ENCODE data around the gene GOSR1.
"Not testable (repeated sequence)": the region's sequence is repeated elsewhere in the genome, so short reads cannot be mapped to it uniquely, and the experiment has no call there.

Gene GOSR1

DNA sequence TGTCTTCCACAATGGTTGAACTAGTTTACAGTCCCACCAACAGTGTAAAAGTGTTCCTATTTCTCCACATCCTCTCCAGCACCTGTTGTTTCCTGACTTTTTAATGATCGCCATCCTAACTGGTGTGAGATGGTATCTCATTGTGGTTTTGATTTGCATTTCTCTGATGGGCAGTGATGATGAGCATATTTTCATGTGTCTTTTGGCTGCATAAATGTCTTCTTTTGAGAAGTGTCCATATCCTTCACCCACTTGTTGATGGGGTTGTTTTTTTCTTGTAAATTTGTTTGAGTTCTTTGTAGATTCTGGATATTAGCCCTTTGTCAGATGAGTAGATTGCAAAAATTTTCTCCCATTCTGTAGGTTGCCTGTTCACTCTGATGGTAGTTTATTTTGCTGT is 84.6 kb downstream of the GOSR1 start:
- H3K27ac ChIP-seq (ENCODE audit: insufficient read depth in 1 of 2, low read depth in 1 of 2, low read length in 2 of 2, poor library complexity in 1 of 2, severe bottlenecking in 2 of 2); H3K4me3 ChIP-seq (ENCODE audit: control insufficient read depth in 1 of 7, extremely low read depth in 1 of 7, insufficient read depth in 4 of 7, low read depth in 2 of 7, low read length in 6 of 7); DNase-seq; H3K36me3 ChIP-seq (ENCODE audit: control insufficient read depth in 4 of 4, insufficient read depth in 4 of 4, low read length in 3 of 4); POLR2A ChIA-PET; H3K27me3 ChIP-seq (replicated peaks in 2 of 5; ENCODE audit: control insufficient read depth in 4 of 5, insufficient read depth in 5 of 5, low read length in 4 of 5); CTCF ChIA-PET; H3K9me3 ChIP-seq (ENCODE audit: control extremely low read depth in 1 of 5, control insufficient read depth in 4 of 5, insufficient read depth in 2 of 5, low read depth in 1 of 5, low read length in 4 of 5): not testable (repeated sequence)
- peaks cover 0 to 23% (median 6%) of the 10 kb centered on the region in 4 experiments for H3K4me1 ChIP-seq (ENCODE audit: control extremely low read depth in 1 of 4, control insufficient read depth in 4 of 4, insufficient read depth in 4 of 4, low read length in 3 of 4)
- no CpG with 5 or more reads among the region's 1 CpG for WGBS (ENCODE audit: insufficient coverage)

DNA sequence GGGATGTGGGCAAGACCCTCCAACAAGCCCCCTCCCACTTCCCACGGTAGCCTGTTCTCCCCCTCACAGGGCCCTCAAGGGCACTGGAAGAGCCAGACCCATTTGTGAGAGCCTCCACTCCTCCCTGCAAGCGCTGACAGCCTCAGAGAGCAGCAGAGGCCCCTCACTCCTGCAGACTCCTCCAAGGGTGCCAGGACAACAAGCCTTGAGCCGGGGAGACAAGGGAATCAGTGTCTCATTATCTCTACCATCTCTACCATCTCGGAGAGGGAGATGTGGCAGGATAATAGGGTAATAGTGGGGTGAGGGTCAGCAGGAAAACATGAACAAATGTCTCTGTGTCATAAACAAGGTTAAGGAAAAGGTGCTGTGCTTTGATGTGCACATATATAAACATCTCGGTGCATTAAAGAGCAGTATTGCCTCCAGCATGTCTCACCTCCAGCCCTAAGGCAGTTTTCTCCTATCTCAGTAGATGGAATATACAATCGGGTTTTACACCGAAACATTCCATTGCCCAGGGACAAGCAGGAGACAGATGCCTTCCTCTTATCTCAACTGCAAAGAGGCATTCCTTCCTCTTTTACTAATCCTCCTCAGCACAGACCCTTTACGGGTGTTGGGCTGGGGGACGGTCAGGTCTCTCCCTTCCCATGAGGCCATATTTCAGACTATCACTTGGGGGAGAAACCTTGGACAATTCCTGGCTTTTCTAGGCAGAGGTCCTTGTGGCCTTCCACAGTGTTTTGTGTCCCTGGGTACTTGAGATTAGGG is 86.1 kb downstream of the GOSR1 start:
- CTCF ChIA-PET; H3K4me3 ChIP-seq (ENCODE audit: control insufficient read depth in 1 of 7, extremely low read depth in 1 of 7, insufficient read depth in 4 of 7, low read depth in 2 of 7, low read length in 6 of 7); DNase-seq; H3K27me3 ChIP-seq (replicated peaks in 2 of 5; ENCODE audit: control insufficient read depth in 4 of 5, insufficient read depth in 5 of 5, low read length in 4 of 5); H3K9me3 ChIP-seq (ENCODE audit: control extremely low read depth in 1 of 5, control insufficient read depth in 4 of 5, insufficient read depth in 2 of 5, low read depth in 1 of 5, low read length in 4 of 5); POLR2A ChIA-PET; H3K36me3 ChIP-seq (ENCODE audit: control insufficient read depth in 4 of 4, insufficient read depth in 4 of 4, low read length in 3 of 4); H3K27ac ChIP-seq (ENCODE audit: insufficient read depth in 1 of 2, low read depth in 1 of 2, low read length in 2 of 2, poor library complexity in 1 of 2, severe bottlenecking in 2 of 2): not testable (repeated sequence)
- 80% methylated on average over 2 of the region's 9 CpGs for WGBS (ENCODE audit: insufficient coverage)
- H3K4me1 ChIP-seq (ENCODE audit: control extremely low read depth in 1 of 4, control insufficient read depth in 4 of 4, insufficient read depth in 4 of 4, low read length in 3 of 4): peaks cover 0 to 23% (median 6%) of the 10 kb centered on the region in 4 experiments

DNA sequence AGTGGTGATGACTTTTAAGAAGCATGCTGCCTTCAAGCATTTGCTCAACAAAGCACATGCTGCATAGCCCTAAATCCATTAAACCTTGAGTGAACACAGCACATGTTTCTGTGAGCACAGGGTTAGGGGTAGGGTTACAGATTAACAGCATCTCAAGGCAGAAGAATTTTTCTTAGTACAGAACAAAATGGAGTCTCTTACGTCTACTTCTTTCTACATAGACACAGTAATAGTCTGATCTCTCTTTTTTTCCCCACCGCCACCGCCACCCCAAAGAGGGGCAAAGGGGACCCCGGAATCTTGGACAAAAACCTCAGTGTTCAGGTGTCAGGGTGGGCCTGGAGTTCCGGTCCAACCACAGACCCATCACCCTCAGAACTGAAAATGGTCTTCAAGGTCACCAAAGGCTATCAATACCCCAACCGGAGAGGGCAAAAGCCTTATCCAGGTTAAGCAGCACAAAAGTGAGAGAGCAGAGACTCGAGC is 86.7 kb downstream of the GOSR1 start:
- H3K4me3 ChIP-seq (ENCODE audit: control insufficient read depth in 1 of 7, extremely low read depth in 1 of 7, insufficient read depth in 4 of 7, low read depth in 2 of 7, low read length in 6 of 7); POLR2A ChIA-PET; CTCF ChIA-PET; H3K36me3 ChIP-seq (ENCODE audit: control insufficient read depth in 4 of 4, insufficient read depth in 4 of 4, low read length in 3 of 4); H3K9me3 ChIP-seq (ENCODE audit: control extremely low read depth in 1 of 5, control insufficient read depth in 4 of 5, insufficient read depth in 2 of 5, low read depth in 1 of 5, low read length in 4 of 5); H3K27ac ChIP-seq (ENCODE audit: insufficient read depth in 1 of 2, low read depth in 1 of 2, low read length in 2 of 2, poor library complexity in 1 of 2, severe bottlenecking in 2 of 2); H3K27me3 ChIP-seq (replicated peaks in 2 of 5; ENCODE audit: control insufficient read depth in 4 of 5, insufficient read depth in 5 of 5, low read length in 4 of 5); DNase-seq: not testable (repeated sequence)
- WGBS (ENCODE audit: insufficient coverage): 44% methylated on average over 1 of the region's 7 CpGs
- H3K4me1 ChIP-seq (ENCODE audit: control extremely low read depth in 1 of 4, control insufficient read depth in 4 of 4, insufficient read depth in 4 of 4, low read length in 3 of 4): peaks cover 0 to 23% (median 6%) of the 10 kb centered on the region in 4 experiments

DNA sequence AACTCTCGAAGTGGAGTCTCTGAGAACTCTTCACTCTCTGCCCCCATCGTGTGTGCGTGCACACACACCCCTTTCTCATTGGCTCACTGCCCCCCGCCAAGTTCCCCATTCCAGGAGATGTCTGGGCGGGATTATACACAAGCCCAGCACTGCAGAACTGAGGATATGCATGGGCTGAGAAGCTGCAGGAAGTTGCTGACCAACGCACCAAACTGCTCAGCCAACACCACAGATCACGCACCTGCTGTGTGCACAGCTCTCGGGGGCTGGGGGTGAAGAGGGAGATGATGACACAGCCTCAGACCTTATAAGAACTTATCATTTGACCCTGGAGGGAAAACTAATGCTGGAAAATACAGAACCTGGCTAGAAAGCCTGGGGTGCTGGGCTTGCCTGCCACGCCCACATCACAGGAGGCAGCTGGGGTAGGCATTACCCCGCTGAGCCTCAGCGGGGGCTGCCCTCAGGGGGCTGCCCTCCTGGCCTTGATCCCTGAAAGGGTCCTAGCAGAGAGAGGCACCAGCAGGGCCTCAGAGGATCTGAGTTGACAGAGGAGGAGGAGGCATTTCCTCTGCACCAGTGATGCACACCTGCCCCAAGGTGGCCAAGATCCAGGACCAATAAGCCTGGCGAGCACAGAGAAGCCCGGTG is 87.3 kb downstream of the GOSR1 start:
- 41% methylated on average over 8 of the region's 13 CpGs for WGBS (ENCODE audit: insufficient coverage)
- H3K4me1 ChIP-seq (ENCODE audit: control extremely low read depth in 1 of 4, control insufficient read depth in 4 of 4, insufficient read depth in 4 of 4, low read length in 3 of 4): peaks cover 0 to 23% (median 6%) of the 10 kb centered on the region in 4 experiments
- CTCF ChIA-PET; H3K27ac ChIP-seq (ENCODE audit: insufficient read depth in 1 of 2, low read depth in 1 of 2, low read length in 2 of 2, poor library complexity in 1 of 2, severe bottlenecking in 2 of 2); POLR2A ChIA-PET; H3K9me3 ChIP-seq (ENCODE audit: control extremely low read depth in 1 of 5, control insufficient read depth in 4 of 5, insufficient read depth in 2 of 5, low read depth in 1 of 5, low read length in 4 of 5); H3K36me3 ChIP-seq (ENCODE audit: control insufficient read depth in 4 of 4, insufficient read depth in 4 of 4, low read length in 3 of 4); H3K27me3 ChIP-seq (replicated peaks in 2 of 5; ENCODE audit: control insufficient read depth in 4 of 5, insufficient read depth in 5 of 5, low read length in 4 of 5); H3K4me3 ChIP-seq (ENCODE audit: control insufficient read depth in 1 of 7, extremely low read depth in 1 of 7, insufficient read depth in 4 of 7, low read depth in 2 of 7, low read length in 6 of 7): not testable (repeated sequence)
- DNase-seq: peak; percentile 25 to 77 (median 73)

DNA sequence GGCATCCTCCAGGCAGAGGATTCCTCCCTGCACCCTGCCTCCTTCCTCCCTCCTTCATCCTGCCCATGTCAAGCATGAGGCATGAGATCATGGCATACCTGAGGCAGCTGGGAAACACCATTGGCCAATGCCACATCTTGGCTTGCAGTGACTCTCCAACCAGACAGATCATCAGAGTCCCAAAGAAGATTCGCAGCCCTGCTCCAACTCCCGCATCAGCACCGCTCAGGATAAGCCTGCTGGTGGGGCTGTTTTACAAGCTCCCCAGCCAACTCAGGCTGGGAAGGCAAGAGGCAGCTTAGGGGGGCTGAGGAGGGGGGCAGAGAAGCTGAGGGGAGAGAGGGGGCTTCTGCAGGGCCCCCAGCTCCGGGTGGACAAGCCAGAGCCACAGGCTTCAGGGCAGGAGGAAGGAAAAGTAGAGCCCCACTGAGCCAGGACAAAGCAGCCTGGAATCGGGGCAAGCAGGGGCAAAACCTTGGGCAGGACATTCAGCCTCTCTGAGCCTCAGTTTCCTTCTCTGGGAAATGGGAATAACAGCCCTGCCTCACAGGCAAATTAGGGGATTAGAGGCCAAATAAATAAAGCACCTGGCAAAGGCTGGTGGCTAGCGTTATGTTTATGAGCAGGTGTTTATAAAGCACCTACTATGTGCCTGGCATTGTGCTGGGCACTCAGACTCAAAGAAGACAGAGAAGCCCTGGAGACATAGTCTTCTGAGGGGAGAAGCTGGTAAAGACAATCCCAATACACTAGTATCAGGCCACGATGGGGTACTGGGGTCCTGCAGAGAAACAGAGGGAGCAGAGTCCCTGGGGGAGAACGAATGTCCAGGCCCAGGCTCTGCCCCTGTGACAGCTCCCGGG is 88.1 kb downstream of the GOSR1 start:
- H3K4me3 ChIP-seq (ENCODE audit: control insufficient read depth in 1 of 7, extremely low read depth in 1 of 7, insufficient read depth in 4 of 7, low read depth in 2 of 7, low read length in 6 of 7): no peak overlapping the region
- H3K27ac ChIP-seq (ENCODE audit: insufficient read depth in 1 of 2, low read depth in 1 of 2, low read length in 2 of 2, poor library complexity in 1 of 2, severe bottlenecking in 2 of 2): no peak overlapping the region
- H3K27me3 ChIP-seq (replicated peaks in 2 of 5; ENCODE audit: control insufficient read depth in 4 of 5, insufficient read depth in 5 of 5, low read length in 4 of 5): no peaks in the 10 kb centered on the region
- no peak for DNase-seq
- H3K9me3 ChIP-seq (ENCODE audit: control extremely low read depth in 1 of 5, control insufficient read depth in 4 of 5, insufficient read depth in 2 of 5, low read depth in 1 of 5, low read length in 4 of 5): no peaks in the 10 kb centered on the region
- POLR2A ChIA-PET: no interaction called here
- CTCF ChIA-PET: interaction anchor here (0.9 kb wide), 1 partner anchor 20 kb away, joined by 3 read pairs; no protein-coding TSS in a partner anchor
- WGBS (ENCODE audit: insufficient coverage): 84% methylated on average over 9 of the region's 9 CpGs
- peaks cover 0 to 26% (median 11%) of the 10 kb centered on the region in 4 experiments for H3K4me1 ChIP-seq (ENCODE audit: control extremely low read depth in 1 of 4, control insufficient read depth in 4 of 4, insufficient read depth in 4 of 4, low read length in 3 of 4)
- no peaks in the 10 kb centered on the region for H3K36me3 ChIP-seq (ENCODE audit: control insufficient read depth in 4 of 4, insufficient read depth in 4 of 4, low read length in 3 of 4)

DNA sequence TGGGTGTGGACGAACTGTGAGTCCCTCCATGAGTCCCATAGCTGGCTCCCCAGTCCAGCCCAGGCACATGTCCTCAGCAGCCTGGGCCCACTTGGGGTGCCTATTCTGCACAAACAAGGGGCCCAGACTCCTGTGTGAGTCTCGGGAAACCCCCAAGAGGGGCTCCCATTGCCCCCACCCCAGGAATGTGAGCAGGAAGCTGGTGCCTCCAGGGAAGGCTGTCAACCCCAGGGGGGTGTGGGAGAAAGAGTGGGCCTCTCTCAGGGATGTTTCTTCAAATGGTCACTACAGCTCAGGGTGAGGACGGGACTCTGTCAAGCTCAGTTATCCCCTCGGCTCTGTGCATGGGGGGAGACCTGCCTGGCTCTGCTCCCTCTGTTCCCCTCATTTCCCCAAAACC is 88.9 kb downstream of the GOSR1 start:
- DNase-seq; H3K4me3 ChIP-seq (ENCODE audit: control insufficient read depth in 1 of 7, extremely low read depth in 1 of 7, insufficient read depth in 4 of 7, low read depth in 2 of 7, low read length in 6 of 7); H3K27me3 ChIP-seq (replicated peaks in 2 of 5; ENCODE audit: control insufficient read depth in 4 of 5, insufficient read depth in 5 of 5, low read length in 4 of 5); POLR2A ChIA-PET; H3K9me3 ChIP-seq (ENCODE audit: control extremely low read depth in 1 of 5, control insufficient read depth in 4 of 5, insufficient read depth in 2 of 5, low read depth in 1 of 5, low read length in 4 of 5); H3K36me3 ChIP-seq (ENCODE audit: control insufficient read depth in 4 of 4, insufficient read depth in 4 of 4, low read length in 3 of 4); H3K27ac ChIP-seq (ENCODE audit: insufficient read depth in 1 of 2, low read depth in 1 of 2, low read length in 2 of 2, poor library complexity in 1 of 2, severe bottlenecking in 2 of 2): not testable (repeated sequence)
- CTCF ChIA-PET: interaction anchor here (0.9 kb wide), 1 partner anchor 19 kb away, joined by 3 read pairs; no protein-coding TSS in a partner anchor
- WGBS (ENCODE audit: insufficient coverage): 94% methylated on average over 3 of the region's 4 CpGs
- H3K4me1 ChIP-seq (ENCODE audit: control extremely low read depth in 1 of 4, control insufficient read depth in 4 of 4, insufficient read depth in 4 of 4, low read length in 3 of 4): peaks cover 0 to 32% (median 17%) of the 10 kb centered on the region in 4 experiments
